DOHH2 (cell line): ENCODE data around the gene AVPR2.

Experiments used
- H3F3A ChIP-seq: fragments of 200-600 bp; sonication (generic), shearing (Covaris generic); 2 replicates; pipeline ENCODE4 v1.6.0; 2016; ENCODE audit warnings: antibody characterized with exemption, mild to moderate bottlenecking; ENCODE audit not compliant: control insufficient read depth, insufficient read depth
- H3K27ac ChIP-seq: fragments of 200-600 bp; sonication (generic); 2 replicates; pipeline ENCODE4 v1.5.1; 2014; ENCODE audit warnings: low read depth, mild to moderate bottlenecking, low read length, moderate library complexity
- H3K27me3 ChIP-seq: fragments of 200-600 bp; sonication (generic); 2 replicates; pipeline ENCODE4 v1.6.1; 2014; ENCODE audit warnings: mild to moderate bottlenecking, low read length, mixed read lengths; ENCODE audit not compliant: control insufficient read depth
- H3K36me3 ChIP-seq: fragments of 200-600 bp; sonication (generic); 2 replicates; pipeline ENCODE4 v1.6.1; 2014; ENCODE audit warnings: mild to moderate bottlenecking, low read length, moderate library complexity, mixed read lengths; ENCODE audit not compliant: control insufficient read depth
- H3K4me1 ChIP-seq: fragments of 200-600 bp; sonication (generic); 2 replicates; pipeline ENCODE4 v1.6.1; 2014; ENCODE audit warnings: mild to moderate bottlenecking, low read length, mixed read lengths; ENCODE audit not compliant: control insufficient read depth
- H3K4me2 ChIP-seq: fragments of 200-600 bp; sonication (generic); 2 replicates; pipeline ENCODE4 v1.6.0; 2014; ENCODE audit warnings: mild to moderate bottlenecking, low read length, moderate library complexity
- H3K4me3 ChIP-seq: fragments of 200-600 bp; sonication (generic); 2 replicates; pipeline ENCODE4 v1.5.1; 2014; ENCODE audit warnings: mild to moderate bottlenecking, low read length, mixed read lengths
- H3K79me2 ChIP-seq: fragments of 200-600 bp; sonication (generic); 2 replicates; pipeline ENCODE4 v1.6.1; 2014; ENCODE audit warnings: mild to moderate bottlenecking, low read length, mixed read lengths; ENCODE audit not compliant: control insufficient read depth
- H3K9me2 ChIP-seq: fragments of 200-600 bp; sonication (generic); replicated peaks from 2 replicates; pipeline ENCODE4 v1.6.1; 2014; ENCODE audit warnings: mild to moderate bottlenecking, low read length, mixed read lengths; ENCODE audit not compliant: control insufficient read depth
- H3K9me3 ChIP-seq: fragments of 200-600 bp; sonication (generic); 2 replicates; pipeline ENCODE4 v1.6.1; 2014; ENCODE audit warnings: antibody characterized with exemption, low read length, mixed read lengths; ENCODE audit not compliant: control insufficient read depth, insufficient read depth
- H4K20me1 ChIP-seq: fragments of 200-600 bp; sonication (generic); 2 replicates; pipeline ENCODE4 v1.6.0; 2014; ENCODE audit warnings: low read depth, mild to moderate bottlenecking, antibody characterized with exemption, low read length, moderate library complexity; ENCODE audit not compliant: control insufficient read depth, insufficient read depth
- EZH2phosphoT487 ChIP-seq: fragments of 200-600 bp; sonication (generic); IDR thresholded peaks from 2 replicates; pipeline ENCODE4 v1.6.1; 2017; ENCODE audit warnings: borderline replicate concordance, mild to moderate bottlenecking, antibody characterized with exemption, low read length, moderate library complexity, mixed read lengths
- TF ChIP-seq, protein P1 (sequence below): fragments of 200-600 bp; sonication (generic); IDR thresholded peaks from one replicate; pipeline ENCODE4 v1.5.1; 2014; ENCODE audit warnings: antibody characterized with exemption, mild to moderate bottlenecking, low read depth, low read length; ENCODE audit not compliant: poor library complexity, severe bottlenecking

Gene AVPR2

DNA sequence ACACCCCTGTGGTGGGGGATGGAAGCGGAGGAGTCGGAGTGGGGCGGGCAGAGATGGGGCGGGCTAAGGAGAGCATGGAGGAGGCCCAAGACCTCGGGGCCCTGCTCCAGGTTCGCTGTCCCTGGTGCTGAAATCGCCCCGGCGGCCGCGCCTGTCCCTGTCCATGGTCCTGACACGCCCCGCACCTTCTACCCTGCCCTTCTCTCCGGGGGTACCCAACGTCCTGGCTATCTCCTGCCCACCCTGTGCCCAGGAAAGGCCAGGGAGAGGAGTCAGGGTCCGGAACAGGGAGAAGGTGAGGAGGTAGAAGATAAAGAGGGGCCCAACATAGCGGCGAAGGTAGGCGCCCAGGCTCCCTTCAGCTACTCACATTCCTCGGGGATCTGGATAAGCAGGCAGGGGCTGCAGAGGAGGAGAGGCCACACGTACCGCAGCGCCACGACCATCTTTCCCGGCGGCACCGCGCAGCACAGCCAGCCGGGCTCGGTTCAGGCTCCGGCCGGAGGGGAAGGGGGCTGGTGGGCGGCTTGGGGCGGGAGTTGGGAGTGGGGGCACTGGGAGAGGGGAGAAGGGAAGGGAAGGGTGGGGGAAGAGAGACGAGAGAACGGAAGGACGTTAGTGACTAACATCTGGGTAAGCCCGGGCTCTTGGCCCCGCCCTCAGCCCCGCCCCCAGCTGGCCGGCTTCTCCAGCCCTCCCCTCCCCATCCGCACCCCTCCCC lies 28.9 kb upstream of the AVPR2 start:
- Histone ChIP-seq H3K36me3 (no peaks in the 10 kb centered on the region), H3F3A (no peaks in the 10 kb centered on the region), H3K27ac (no peak overlapping the region), H3K4me2 (no peak overlapping the region), H3K4me3 (no peak overlapping the region), H3K27me3 (peaks cover 3% of the 10 kb centered on the region; the same call in 1 of the 2 replicates), H3K4me1 (no peaks in the 10 kb centered on the region), H4K20me1 (no peaks in the 10 kb centered on the region), H3K79me2 (no peaks in the 10 kb centered on the region), H3K9me2 (no peaks in the 10 kb centered on the region), H3K9me3 (no peaks in the 10 kb centered on the region)
- TF ChIP-seq, protein P1, sequence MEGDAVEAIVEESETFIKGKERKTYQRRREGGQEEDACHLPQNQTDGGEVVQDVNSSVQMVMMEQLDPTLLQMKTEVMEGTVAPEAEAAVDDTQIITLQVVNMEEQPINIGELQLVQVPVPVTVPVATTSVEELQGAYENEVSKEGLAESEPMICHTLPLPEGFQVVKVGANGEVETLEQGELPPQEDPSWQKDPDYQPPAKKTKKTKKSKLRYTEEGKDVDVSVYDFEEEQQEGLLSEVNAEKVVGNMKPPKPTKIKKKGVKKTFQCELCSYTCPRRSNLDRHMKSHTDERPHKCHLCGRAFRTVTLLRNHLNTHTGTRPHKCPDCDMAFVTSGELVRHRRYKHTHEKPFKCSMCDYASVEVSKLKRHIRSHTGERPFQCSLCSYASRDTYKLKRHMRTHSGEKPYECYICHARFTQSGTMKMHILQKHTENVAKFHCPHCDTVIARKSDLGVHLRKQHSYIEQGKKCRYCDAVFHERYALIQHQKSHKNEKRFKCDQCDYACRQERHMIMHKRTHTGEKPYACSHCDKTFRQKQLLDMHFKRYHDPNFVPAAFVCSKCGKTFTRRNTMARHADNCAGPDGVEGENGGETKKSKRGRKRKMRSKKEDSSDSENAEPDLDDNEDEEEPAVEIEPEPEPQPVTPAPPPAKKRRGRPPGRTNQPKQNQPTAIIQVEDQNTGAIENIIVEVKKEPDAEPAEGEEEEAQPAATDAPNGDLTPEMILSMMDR: no peak
- TF ChIP-seq EZH2phosphoT487: no peak

DNA sequence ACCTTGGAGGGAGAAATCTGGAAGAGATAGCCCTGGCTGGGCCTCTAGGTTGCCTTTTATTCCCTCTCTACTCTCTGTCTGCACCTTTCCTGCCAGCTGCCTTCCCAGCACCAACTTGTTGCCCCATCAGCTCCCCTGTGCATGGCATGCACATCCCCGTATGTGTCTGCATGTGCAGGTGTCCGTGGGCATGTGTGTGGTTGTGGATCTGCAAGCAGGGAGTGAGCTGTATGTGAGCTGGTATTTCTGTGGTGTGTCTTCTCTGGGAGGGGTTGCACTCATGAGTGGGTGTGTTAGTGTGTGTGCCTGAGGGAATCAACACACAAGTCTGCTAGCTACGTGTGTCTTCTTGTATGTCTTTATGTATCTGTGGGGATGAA lies 28.4 kb upstream of the AVPR2 start:
- H3K9me3 ChIP-seq: no peaks in the 10 kb centered on the region
- H3K9me2 ChIP-seq: no peaks in the 10 kb centered on the region
- H3K4me2 ChIP-seq: no peak overlapping the region
- H3K4me3 ChIP-seq: no peak overlapping the region
- H3K27me3 ChIP-seq: peaks cover 3% of the 10 kb centered on the region; the same call in 1 of the 2 replicates
- no peaks in the 10 kb centered on the region for H3K4me1 ChIP-seq
- no peaks in the 10 kb centered on the region for H3F3A ChIP-seq
- no peaks in the 10 kb centered on the region for H3K36me3 ChIP-seq
- no peaks in the 10 kb centered on the region for H3K79me2 ChIP-seq
- no peak overlapping the region for H3K27ac ChIP-seq
- no peaks in the 10 kb centered on the region for H4K20me1 ChIP-seq
- TF ChIP-seq EZH2phosphoT487: no peak
- TF ChIP-seq, protein P1: no peak

GRCh38 chrX:153877571-153878261 lies 26.8 kb upstream of the AVPR2 start:
- no peaks in the 10 kb centered on the region for H3K79me2 ChIP-seq
- no peaks in the 10 kb centered on the region for H3K4me1 ChIP-seq
- TF ChIP-seq EZH2phosphoT487: no peak
- TF ChIP-seq, protein P1: no peak
- H3K36me3 ChIP-seq: no peaks in the 10 kb centered on the region
- H3K4me3 ChIP-seq: no peak overlapping the region
- no peaks in the 10 kb centered on the region for H3K9me2 ChIP-seq
- no peaks in the 10 kb centered on the region for H4K20me1 ChIP-seq
- no peak overlapping the region for H3K27ac ChIP-seq
- H3K4me2 ChIP-seq: no peak overlapping the region
- no peaks in the 10 kb centered on the region for H3F3A ChIP-seq
- H3K27me3 ChIP-seq: peaks cover 3% of the 10 kb centered on the region; the same call in 1 of the 2 replicates
- H3K9me3 ChIP-seq: no peaks in the 10 kb centered on the region
